AG08395 (cell line): ENCODE measurements around the gene JUNB.

Source experiments
- DNase-seq: peaks from one replicate; pipeline ENCODE4 v3.0.0; 2012; ENCODE audit warnings: mixed read lengths, low spot score

Gene JUNB

GRCh38 chr19:12774588-12775555 is 16.4 kb upstream of the JUNB start, which contains the start of gene HOOK2:
Gene HOOK2, minus strand, starts transcription at chr19:12775552. Its CDS starts 103 bp downstream, at chr19:12775449.
- DNase-seq, result no peak

- peak; percentile 75 for DNase-seq
Observed at GRCh38 chr19:12777217-12778016, 13.9 kb upstream of the JUNB start.

- DNase-seq, result peak; percentile 66
Observed at GRCh38 chr19:12778017-12778904, 13.0 kb upstream of the JUNB start.

DNA sequence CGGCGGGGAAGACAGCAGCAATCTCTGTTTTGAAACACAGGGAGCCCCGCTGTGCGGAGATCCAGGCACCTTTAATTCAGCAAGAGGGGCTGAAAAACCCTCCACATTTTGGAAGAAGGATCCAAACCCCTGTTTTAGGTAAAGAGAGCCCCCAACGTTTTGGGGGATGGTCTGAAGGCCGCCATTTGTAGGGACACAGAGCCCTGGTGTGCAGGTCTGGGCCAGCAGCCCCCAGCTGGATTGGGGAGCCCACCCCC is 12.5 kb upstream of the JUNB start:
- DNase-seq, result no peak

DNA sequence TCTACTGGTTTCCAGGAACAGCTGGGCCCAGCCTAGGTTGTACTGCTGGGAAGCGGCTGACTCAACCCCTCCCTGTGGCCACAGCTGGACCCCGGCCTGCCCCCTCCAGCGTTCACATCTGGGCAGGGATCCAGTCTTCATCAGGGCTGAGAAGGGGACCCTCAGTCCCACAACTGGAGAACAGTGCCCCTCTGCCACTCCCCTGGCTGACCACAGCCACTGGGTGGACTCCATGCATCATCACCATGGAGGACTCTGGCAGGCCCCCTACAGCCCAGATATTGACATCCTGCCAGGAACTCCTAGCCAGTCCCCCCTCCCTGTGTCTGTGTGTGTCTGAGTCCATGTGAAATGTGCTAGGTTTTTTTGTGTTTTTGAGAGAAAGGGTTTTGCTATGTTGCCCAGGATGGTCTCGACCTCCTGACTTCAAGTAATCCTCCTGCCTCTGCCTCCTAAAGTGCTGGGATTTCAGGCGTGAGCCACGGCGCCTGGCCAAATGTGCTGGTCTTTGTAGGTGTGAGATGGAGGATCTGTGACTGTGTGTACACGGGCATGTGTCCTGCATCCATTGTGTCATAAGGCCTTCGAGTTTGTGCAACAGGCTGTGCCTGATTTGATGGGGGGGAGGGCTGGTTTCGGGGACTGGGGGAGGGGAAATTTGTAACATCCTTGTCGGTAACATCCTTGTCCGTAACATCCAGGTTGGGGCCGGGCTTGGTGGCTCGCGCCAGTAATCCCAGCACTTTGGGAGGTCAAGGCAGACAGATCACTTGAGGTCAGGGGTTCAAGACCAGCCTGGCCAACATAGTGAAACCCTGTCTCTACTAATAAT is 11.9 kb upstream of the JUNB start:
- DNase-seq, result peak; percentile 41

DNA sequence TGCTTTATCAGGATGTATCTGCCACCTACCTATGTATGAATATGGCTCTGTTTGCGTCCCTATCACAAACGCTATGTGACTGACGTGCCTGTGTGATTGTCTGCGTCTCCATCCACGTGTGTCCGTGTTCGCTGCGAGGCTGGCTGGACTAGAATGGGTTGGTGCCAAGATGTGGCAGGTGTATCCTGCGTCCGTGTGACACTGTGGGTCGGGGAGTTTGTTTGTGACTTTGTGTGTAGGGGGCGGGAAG is 9.2 kb upstream of the JUNB start:
- no peak for DNase-seq

DNA sequence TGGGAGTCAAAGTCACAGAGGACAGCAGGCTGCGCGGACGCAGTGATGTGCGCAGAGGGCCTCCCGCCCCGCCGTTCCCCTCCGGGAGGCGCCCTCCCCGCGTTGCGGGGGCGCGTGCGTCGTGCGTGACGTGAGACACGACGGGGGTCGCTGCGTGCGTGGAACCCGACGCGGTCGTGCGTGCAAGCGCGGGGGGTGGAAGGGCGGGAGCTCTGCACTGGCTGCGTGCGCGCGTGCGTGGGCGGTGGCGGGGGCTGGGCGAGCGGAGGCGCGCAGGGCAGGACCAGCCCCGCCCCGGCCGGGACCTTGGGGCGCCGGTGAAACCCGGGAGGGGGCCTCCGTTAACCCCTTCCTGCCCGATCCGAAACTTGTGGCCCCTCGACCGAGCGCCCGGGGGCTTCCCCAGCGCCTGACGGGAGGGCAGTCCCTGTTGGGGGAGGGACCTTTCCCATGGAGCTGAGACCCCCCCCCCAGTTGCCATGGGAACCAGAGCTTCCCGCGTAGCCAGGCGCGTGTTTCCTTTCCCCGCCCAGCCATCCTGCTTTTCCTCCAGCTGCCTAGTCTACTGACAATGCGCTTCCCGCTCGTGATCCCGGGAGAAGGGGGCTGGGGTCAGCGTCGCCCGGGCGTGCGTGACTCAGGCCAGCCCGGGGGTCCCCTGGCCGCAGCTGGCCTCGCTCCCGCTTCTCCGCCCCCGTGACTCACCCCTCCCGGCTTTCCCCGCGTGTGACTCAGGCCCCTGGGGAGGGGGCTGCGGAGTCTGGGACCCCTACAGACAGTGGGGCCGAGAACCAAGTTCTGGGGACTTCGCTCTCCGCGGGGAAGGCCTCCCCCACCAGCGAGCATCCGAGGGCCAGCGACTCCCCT is 8.6 kb upstream of the JUNB start:
- peak; percentile 77 for DNase-seq

- no peak for DNase-seq
Observed at GRCh38 chr19:12783291-12783848, 7.9 kb upstream of the JUNB start.

DNA sequence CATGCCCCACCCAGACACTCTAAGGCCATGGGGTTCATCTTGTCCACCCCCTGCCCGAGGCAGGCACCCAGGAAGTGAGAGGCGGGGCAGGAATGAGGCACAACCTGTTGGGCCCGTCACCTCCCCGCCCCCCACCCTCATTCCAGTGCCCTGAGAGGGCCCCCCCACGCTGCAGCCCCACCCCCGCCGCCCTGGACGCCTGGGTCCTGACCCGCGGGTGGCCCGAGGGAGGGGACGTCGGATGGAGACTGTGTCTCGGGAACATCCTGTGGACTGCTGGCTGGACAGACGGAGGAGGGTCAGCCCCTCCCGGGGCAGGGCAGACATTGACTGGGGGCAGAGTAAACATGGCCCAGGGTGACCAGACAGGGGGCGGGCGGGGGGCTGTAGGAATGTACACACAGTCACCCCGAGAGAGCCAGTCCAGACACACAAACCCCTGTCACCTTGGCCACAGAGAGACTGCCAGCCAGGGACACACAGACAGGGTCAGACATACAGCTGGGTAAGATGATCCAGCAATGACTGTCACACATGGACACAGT is 7.4 kb upstream of the JUNB start:
- DNase-seq, result no peak

GRCh38 chr19:12784394-12784870 is 6.9 kb upstream of the JUNB start:
- DNase-seq, result no peak

- DNase-seq, result no peak
Observed at GRCh38 chr19:12784871-12785430, 6.3 kb upstream of the JUNB start.

DNA sequence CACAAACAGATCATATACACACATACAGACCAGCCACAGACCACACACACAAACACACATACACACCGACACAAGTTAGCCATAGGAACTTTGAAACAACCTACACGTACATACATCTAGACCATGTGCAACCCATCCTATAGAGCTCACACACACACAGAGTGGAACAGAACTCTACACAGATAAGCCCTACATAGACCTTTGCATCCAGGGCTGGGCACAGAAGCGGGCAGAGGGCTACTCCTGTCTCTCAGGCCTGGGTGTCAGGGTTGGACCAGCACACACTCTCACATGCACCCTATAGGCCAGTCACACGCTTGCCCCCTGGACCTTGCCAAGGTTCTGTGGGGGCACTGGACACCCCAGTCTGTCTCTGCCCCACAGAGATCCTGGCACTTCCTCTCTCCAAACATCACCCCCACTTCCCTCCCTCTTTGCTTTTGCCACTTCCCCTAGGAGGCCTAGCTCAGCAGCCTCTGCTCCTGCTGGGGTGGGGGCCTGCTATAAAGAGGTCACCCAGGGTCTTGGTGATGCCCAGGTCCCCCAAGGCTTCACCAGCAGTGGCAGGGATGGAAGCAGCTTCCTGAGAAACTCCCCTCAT is 5.8 kb upstream of the JUNB start:
- no peak for DNase-seq

GRCh38 chr19:12786141-12786870 is 5.0 kb upstream of the JUNB start:
- no peak for DNase-seq

DNA sequence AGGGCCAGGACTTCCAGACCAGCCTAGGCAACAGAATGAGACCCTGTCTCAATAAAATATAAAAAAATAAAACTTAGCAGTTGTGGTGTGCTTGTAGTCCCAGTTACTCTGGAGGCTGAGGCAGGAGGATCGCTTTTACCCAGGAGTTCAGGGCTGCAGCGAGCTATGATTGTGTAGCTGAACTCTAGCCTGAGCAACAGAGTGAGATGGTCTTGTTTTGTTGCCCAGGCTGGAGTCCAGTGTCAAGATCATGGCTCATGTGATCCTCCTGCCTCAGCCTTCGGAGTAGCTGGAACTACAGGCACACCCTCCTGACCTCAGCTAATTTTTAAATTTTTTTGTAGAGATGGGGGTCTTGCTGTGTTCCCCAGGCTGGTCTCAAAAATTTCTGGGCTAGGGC is 4.3 kb upstream of the JUNB start:
- no peak for DNase-seq

- DNase-seq, result no peak
Observed at GRCh38 chr19:12787458-12787857, 3.8 kb upstream of the JUNB start.

GRCh38 chr19:12788042-12788681 is 3.1 kb upstream of the JUNB start:
- DNase-seq, result no peak

- DNase-seq, result peak; percentile 55
Observed at GRCh38 chr19:12788682-12789097, 2.6 kb upstream of the JUNB start.
